ENCODE results near the gene RADIL. TPM values are rescaled to one million over a fixed set of nuclear protein-coding genes. Genes with fewer than 3 reads are reported as not detected.

The RADIL gene
- total and polyA plus RNA-seq, 11 donors, result 1.1 to 9.0 (median 3.4) TPM

GRCh38 chr7:4871056-4871680 lies 12.3 kb downstream of the RADIL start:
- WGBS, 4 donors, result 44 to 77% (median 62%) methylated on average over 23 of the region's 23 CpGs

GRCh38 chr7:4868493-4868892 lies 15.0 kb downstream of the RADIL start:
- DNase-seq (no peak), ATAC-seq (no peak)
- Histone ChIP-seq H3K27ac (no peak overlapping the region), H3K4me3 (no peak overlapping the region), H3K27me3 (peaks cover 0 to 9% (median 0%) of the 10 kb centered on the region in 9 donors), H3K36me3 (peaks cover 0 to 4% (median 0%) of the 10 kb centered on the region in 9 donors), H3K9me3 (peaks cover 0 to 16% (median 0%) of the 10 kb centered on the region in 12 donors), H3K4me1 (peaks cover 0 to 14% (median 0%) of the 10 kb centered on the region in 12 donors)
- intact Hi-C loops (cut with DNase I), result no loop called here
- 91 to 97% (median 93%) methylated on average over 5 of the region's 5 CpGs for WGBS, 4 donors
- TF ChIP-seq POLR2A (IDR thresholded peaks at IDR 0.05), result no peak
- no peak for TF ChIP-seq CTCF (IDR thresholded peaks at IDR 0.05)

More at GRCh38 chr7:4871056-4871680, 12.3 kb downstream of the RADIL start:
- peak in 1 of 5 donors; percentile 33 for DNase-seq
- ATAC-seq, result no peak
- peaks cover 0 to 9% (median 0%) of the 10 kb centered on the region in 9 donors for H3K27me3 ChIP-seq
- peaks cover 0 to 9% (median 0%) of the 10 kb centered on the region in 9 donors for H3K36me3 ChIP-seq
- intact Hi-C loops (cut with DNase I), result loop anchor here in 1 of 10 donors (5.0 kb wide), 1 partner anchor 34 kb away; no protein-coding TSS in a partner anchor
- no peak overlapping the region for H3K4me3 ChIP-seq
- no peak for TF ChIP-seq CTCF (IDR thresholded peaks at IDR 0.05)
- TF ChIP-seq POLR2A (IDR thresholded peaks at IDR 0.05), result no peak
- H3K9me3 ChIP-seq, result peaks cover 0 to 16% (median 0%) of the 10 kb centered on the region in 12 donors
- no peak overlapping the region for H3K27ac ChIP-seq
- peaks cover 0 to 14% (median 0%) of the 10 kb centered on the region in 12 donors for H3K4me1 ChIP-seq

GRCh38 chr7:4866528-4867496 lies 16.7 kb downstream of the RADIL start:
- Histone ChIP-seq H3K36me3 (peaks cover 0 to 4% (median 0%) of the 10 kb centered on the region in 9 donors), H3K9me3 (peaks cover 0 to 19% (median 0%) of the 10 kb centered on the region in 12 donors), H3K4me3 (no peak overlapping the region), H3K4me1 (peaks cover 0 to 6% (median 0%) of the 10 kb centered on the region in 12 donors), H3K27me3 (peaks cover 0 to 9% (median 0%) of the 10 kb centered on the region in 9 donors), H3K27ac (no peak overlapping the region)
- intact Hi-C loops (cut with DNase I), result no loop called here
- 71 to 90% (median 82%) methylated on average over 9 of the region's 9 CpGs for WGBS, 4 donors
- ATAC-seq (no peak), DNase-seq (no peak)
- no peak for TF ChIP-seq POLR2A (IDR thresholded peaks at IDR 0.05)
- no peak for TF ChIP-seq CTCF (IDR thresholded peaks at IDR 0.05)

Data from heart left ventricle (tissue), 16 donors.